ENCODE data around the gene BLACAT1.
"Not testable (repeated sequence)": the region's sequence is repeated elsewhere in the genome, so short reads cannot be mapped to it uniquely, and the experiment has no call there.

Gene BLACAT1

GRCh38 chr1:205494115-205494514, 38.3 kb upstream of the BLACAT1 start:
- H3K27ac ChIP-seq (ENCODE audit: low read length), result no peak overlapping the region
- H3K9me3 ChIP-seq (ENCODE audit: control insufficient read depth, low read depth, low read length), result no peaks in the 10 kb centered on the region
- H3K36me3 ChIP-seq (ENCODE audit: control insufficient read depth, low read depth, low read length), result no peaks in the 10 kb centered on the region
- H3K4me3 ChIP-seq (ENCODE audit: low read length), result no peak overlapping the region
- H3K9ac ChIP-seq (ENCODE audit: low read length), result no peak overlapping the region
- H3K4me1 ChIP-seq (ENCODE audit: control insufficient read depth, low read depth, low read length), result peaks cover 22% of the 10 kb centered on the region
- no peaks in the 10 kb centered on the region for H3K27me3 ChIP-seq (ENCODE audit: control insufficient read depth, insufficient read depth, low read length)

GRCh38 chr1:205493241-205494085, 37.6 kb upstream of the BLACAT1 start:
- Histone ChIP-seq H3K36me3 (ENCODE audit: control insufficient read depth, low read depth, low read length) (no peaks in the 10 kb centered on the region), H3K4me1 (ENCODE audit: control insufficient read depth, low read depth, low read length) (peaks cover 22% of the 10 kb centered on the region), H3K9ac (ENCODE audit: low read length) (no peak overlapping the region), H3K27me3 (ENCODE audit: control insufficient read depth, insufficient read depth, low read length) (no peaks in the 10 kb centered on the region), H3K4me3 (ENCODE audit: low read length) (no peak overlapping the region), H3K27ac (ENCODE audit: low read length) (no peak overlapping the region), H3K9me3 (ENCODE audit: control insufficient read depth, low read depth, low read length) (no peaks in the 10 kb centered on the region)

DNA sequence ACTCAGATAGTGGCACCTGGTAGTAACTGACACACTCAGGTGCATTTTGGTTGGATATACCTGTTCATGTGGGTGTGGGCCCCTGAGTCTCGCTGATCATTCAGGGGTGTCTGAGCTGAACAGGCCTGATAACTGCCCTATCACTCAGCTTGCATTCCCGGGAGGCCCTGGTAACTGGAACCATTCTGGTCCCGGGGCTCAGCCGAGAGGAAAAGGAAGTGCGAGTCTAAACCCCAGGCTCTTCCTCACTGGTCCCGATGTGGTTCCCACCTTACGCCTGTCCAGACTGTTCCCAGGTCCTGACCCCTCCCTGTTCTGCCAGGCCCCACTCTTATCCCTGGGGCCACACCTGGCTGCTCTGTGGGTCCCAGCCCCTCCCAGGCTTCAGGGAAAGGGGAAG, 36.9 kb upstream of the BLACAT1 start:
- Histone ChIP-seq H3K4me1 (ENCODE audit: control insufficient read depth, low read depth, low read length) (peaks cover 22% of the 10 kb centered on the region), H3K27me3 (ENCODE audit: control insufficient read depth, insufficient read depth, low read length) (no peaks in the 10 kb centered on the region), H3K27ac (ENCODE audit: low read length) (no peak overlapping the region), H3K9me3 (ENCODE audit: control insufficient read depth, low read depth, low read length) (no peaks in the 10 kb centered on the region), H3K4me3 (ENCODE audit: low read length) (no peak overlapping the region), H3K36me3 (ENCODE audit: control insufficient read depth, low read depth, low read length) (no peaks in the 10 kb centered on the region), H3K9ac (ENCODE audit: low read length) (no peak overlapping the region)

DNA sequence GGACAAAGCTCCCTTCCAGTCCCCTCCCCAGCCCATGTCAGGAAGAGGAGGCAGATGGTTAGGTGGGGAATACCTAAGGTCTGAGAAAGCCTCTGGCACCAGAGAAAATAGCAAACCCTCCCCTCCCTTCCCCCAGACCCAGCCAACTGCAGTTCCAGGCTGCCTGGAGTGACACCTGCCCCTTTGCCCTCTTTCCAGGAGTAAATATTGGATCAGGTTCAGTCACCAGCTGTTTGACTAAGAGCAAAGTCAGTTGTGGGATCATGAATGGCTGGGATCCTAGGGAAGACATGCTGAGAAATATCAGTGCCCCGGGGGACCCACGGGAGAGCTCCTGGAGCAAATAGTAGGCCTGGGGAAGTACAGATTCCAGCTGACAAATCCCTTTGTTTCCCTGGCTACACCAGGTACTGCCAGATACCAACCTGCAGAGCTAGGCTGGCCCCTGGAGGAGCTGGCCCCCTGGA, 36.4 kb upstream of the BLACAT1 start:
- H3K27ac ChIP-seq (ENCODE audit: low read length), result no peak overlapping the region
- H3K4me1 ChIP-seq (ENCODE audit: control insufficient read depth, low read depth, low read length), result peaks cover 22% of the 10 kb centered on the region
- no peaks in the 10 kb centered on the region for H3K9me3 ChIP-seq (ENCODE audit: control insufficient read depth, low read depth, low read length)
- H3K27me3 ChIP-seq (ENCODE audit: control insufficient read depth, insufficient read depth, low read length), result no peaks in the 10 kb centered on the region
- no peaks in the 10 kb centered on the region for H3K36me3 ChIP-seq (ENCODE audit: control insufficient read depth, low read depth, low read length)
- H3K4me3 ChIP-seq (ENCODE audit: low read length), result no peak overlapping the region
- H3K9ac ChIP-seq (ENCODE audit: low read length), result no peak overlapping the region

DNA sequence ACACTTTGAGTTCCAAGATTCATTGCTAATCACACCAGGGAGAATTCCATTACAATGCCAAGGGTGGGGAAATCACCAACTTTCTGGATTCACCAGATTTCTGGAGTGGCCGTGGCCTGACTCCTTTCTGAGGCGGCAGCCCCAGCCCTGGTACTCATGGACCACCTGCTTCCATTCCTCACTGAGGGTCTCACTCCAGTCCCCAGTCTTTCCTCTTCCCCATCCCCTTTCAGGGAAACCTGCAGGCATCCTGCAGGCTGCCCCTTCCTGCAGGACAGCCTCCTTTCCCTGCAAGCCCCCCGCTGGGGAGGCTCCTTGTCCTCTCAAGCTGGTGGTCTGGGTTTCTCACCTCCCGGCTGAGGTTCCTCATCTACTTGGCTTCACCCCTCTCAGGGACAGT, 35.9 kb upstream of the BLACAT1 start:
- H3K27me3 ChIP-seq (ENCODE audit: control insufficient read depth, insufficient read depth, low read length), result no peaks in the 10 kb centered on the region
- H3K36me3 ChIP-seq (ENCODE audit: control insufficient read depth, low read depth, low read length), result no peaks in the 10 kb centered on the region
- H3K4me3 ChIP-seq (ENCODE audit: low read length), result no peak overlapping the region
- H3K27ac ChIP-seq (ENCODE audit: low read length), result no peak overlapping the region
- H3K9me3 ChIP-seq (ENCODE audit: control insufficient read depth, low read depth, low read length), result no peaks in the 10 kb centered on the region
- H3K9ac ChIP-seq (ENCODE audit: low read length), result no peak overlapping the region
- H3K4me1 ChIP-seq (ENCODE audit: control insufficient read depth, low read depth, low read length), result peaks cover 22% of the 10 kb centered on the region

GRCh38 chr1:205488074-205488723, 32.4 kb upstream of the BLACAT1 start:
- H3K4me1 ChIP-seq (ENCODE audit: control insufficient read depth, low read depth, low read length), result peaks cover 14% of the 10 kb centered on the region
- no peak overlapping the region for H3K27ac ChIP-seq (ENCODE audit: low read length)
- H3K9ac ChIP-seq (ENCODE audit: low read length), result no peak overlapping the region
- no peak overlapping the region for H3K4me3 ChIP-seq (ENCODE audit: low read length)
- H3K9me3 ChIP-seq (ENCODE audit: control insufficient read depth, low read depth, low read length), result no peaks in the 10 kb centered on the region
- H3K36me3 ChIP-seq (ENCODE audit: control insufficient read depth, low read depth, low read length), result no peaks in the 10 kb centered on the region
- peaks cover 6% of the 10 kb centered on the region for H3K27me3 ChIP-seq (ENCODE audit: control insufficient read depth, insufficient read depth, low read length)

DNA sequence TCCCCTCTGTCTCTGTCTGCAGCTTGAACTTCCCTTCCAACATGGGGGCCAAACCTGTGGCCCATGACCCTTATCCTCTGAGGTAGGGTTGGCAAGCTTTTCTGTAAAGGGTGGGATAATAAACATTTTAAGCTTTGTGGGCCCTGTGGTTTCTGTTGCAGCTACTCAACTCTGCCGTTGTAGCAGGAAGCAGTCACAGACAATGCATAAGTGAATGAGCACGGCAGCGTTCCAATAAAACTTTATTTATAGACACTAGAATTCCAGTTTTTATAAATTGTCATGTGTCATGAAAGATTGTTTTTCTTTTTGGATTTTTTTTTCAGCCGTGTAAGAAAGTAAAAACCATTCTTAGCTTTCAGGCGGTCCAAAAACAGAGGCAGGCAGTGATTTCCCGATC, 30.4 kb upstream of the BLACAT1 start:
- Histone ChIP-seq H3K9ac (ENCODE audit: low read length) (no peak overlapping the region), H3K27me3 (ENCODE audit: control insufficient read depth, insufficient read depth, low read length) (peaks cover 6% of the 10 kb centered on the region), H3K36me3 (ENCODE audit: control insufficient read depth, low read depth, low read length) (no peaks in the 10 kb centered on the region), H3K4me3 (ENCODE audit: low read length) (no peak overlapping the region), H3K27ac (ENCODE audit: low read length) (no peak overlapping the region), H3K9me3 (ENCODE audit: control insufficient read depth, low read depth, low read length) (no peaks in the 10 kb centered on the region), H3K4me1 (ENCODE audit: control insufficient read depth, low read depth, low read length) (peaks cover 7% of the 10 kb centered on the region)

GRCh38 chr1:205484985-205485967, 29.4 kb upstream of the BLACAT1 start:
- no peak overlapping the region for H3K4me3 ChIP-seq (ENCODE audit: low read length)
- peaks cover 6% of the 10 kb centered on the region for H3K27me3 ChIP-seq (ENCODE audit: control insufficient read depth, insufficient read depth, low read length)
- no peaks in the 10 kb centered on the region for H3K9me3 ChIP-seq (ENCODE audit: control insufficient read depth, low read depth, low read length)
- no peak overlapping the region for H3K27ac ChIP-seq (ENCODE audit: low read length)
- no peak overlapping the region for H3K9ac ChIP-seq (ENCODE audit: low read length)
- peaks cover 10% of the 10 kb centered on the region for H3K4me1 ChIP-seq (ENCODE audit: control insufficient read depth, low read depth, low read length)
- no peaks in the 10 kb centered on the region for H3K36me3 ChIP-seq (ENCODE audit: control insufficient read depth, low read depth, low read length)

- no peak overlapping the region for H3K27ac ChIP-seq (ENCODE audit: low read length)
- H3K4me1 ChIP-seq (ENCODE audit: control insufficient read depth, low read depth, low read length), result peaks cover 10% of the 10 kb centered on the region
- no peaks in the 10 kb centered on the region for H3K9me3 ChIP-seq (ENCODE audit: control insufficient read depth, low read depth, low read length)
- peaks cover 6% of the 10 kb centered on the region for H3K27me3 ChIP-seq (ENCODE audit: control insufficient read depth, insufficient read depth, low read length)
- no peak overlapping the region for H3K9ac ChIP-seq (ENCODE audit: low read length)
- no peak overlapping the region for H3K4me3 ChIP-seq (ENCODE audit: low read length)
- no peaks in the 10 kb centered on the region for H3K36me3 ChIP-seq (ENCODE audit: control insufficient read depth, low read depth, low read length)
Observed at GRCh38 chr1:205483372-205483771, 27.5 kb upstream of the BLACAT1 start.

- not testable (repeated sequence) for H3K36me3 ChIP-seq (ENCODE audit: control insufficient read depth, low read depth, low read length); H3K9ac ChIP-seq (ENCODE audit: low read length); H3K9me3 ChIP-seq (ENCODE audit: control insufficient read depth, low read depth, low read length); H3K4me3 ChIP-seq (ENCODE audit: low read length); H3K27me3 ChIP-seq (ENCODE audit: control insufficient read depth, insufficient read depth, low read length); H3K27ac ChIP-seq (ENCODE audit: low read length)
- peaks cover 10% of the 10 kb centered on the region for H3K4me1 ChIP-seq (ENCODE audit: control insufficient read depth, low read depth, low read length)
Observed at GRCh38 chr1:205482587-205482986, 26.7 kb upstream of the BLACAT1 start.

DNA sequence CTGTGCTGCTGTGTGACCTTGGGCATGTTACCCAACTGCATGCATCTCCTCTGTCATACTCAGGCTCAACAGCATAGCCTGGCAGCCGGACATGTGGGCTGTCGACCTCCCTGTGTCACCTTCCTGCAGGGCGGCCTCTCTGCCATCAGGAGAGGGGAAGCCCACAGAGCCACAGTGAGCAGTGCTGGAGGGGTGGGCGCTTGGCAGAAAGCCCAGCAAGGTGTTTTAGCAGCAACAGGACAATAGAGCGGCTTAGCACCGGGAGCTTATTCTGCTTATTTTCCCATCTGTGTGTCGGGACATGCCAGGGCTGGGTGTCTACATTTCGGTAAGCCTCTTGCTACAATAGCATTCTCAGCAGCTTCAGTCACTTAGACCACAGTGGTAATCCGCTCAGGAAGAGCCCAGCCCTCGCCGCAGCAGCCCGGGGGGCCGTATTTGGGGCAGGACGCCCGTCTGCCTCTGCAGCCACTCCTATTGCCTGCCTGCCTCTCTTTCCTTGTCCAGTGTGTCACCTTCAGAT, 25.8 kb upstream of the BLACAT1 start:
- Histone ChIP-seq H3K27ac (ENCODE audit: low read length) (no peak overlapping the region), H3K9ac (ENCODE audit: low read length) (no peak overlapping the region), H3K4me1 (ENCODE audit: control insufficient read depth, low read depth, low read length) (peaks cover 16% of the 10 kb centered on the region), H3K4me3 (ENCODE audit: low read length) (no peak overlapping the region), H3K36me3 (ENCODE audit: control insufficient read depth, low read depth, low read length) (no peaks in the 10 kb centered on the region), H3K27me3 (ENCODE audit: control insufficient read depth, insufficient read depth, low read length) (peaks cover 6% of the 10 kb centered on the region), H3K9me3 (ENCODE audit: control insufficient read depth, low read depth, low read length) (no peaks in the 10 kb centered on the region)
